DOHH2 (cell line): Measurements from ENCODE around the gene GLRX2.

Experiments used
- H3F3A ChIP-seq: fragments of 200-600 bp; sonication (generic), shearing (Covaris generic); 2 replicates; pipeline ENCODE4 v1.6.0; 2016; ENCODE audit warnings: antibody characterized with exemption, mild to moderate bottlenecking; ENCODE audit not compliant: control insufficient read depth, insufficient read depth
- H3K27ac ChIP-seq: fragments of 200-600 bp; sonication (generic); 2 replicates; pipeline ENCODE4 v1.5.1; 2014; ENCODE audit warnings: low read depth, mild to moderate bottlenecking, low read length, moderate library complexity
- H3K27me3 ChIP-seq: fragments of 200-600 bp; sonication (generic); 2 replicates; pipeline ENCODE4 v1.6.1; 2014; ENCODE audit warnings: mild to moderate bottlenecking, low read length, mixed read lengths; ENCODE audit not compliant: control insufficient read depth
- H3K36me3 ChIP-seq: fragments of 200-600 bp; sonication (generic); 2 replicates; pipeline ENCODE4 v1.6.1; 2014; ENCODE audit warnings: mild to moderate bottlenecking, low read length, moderate library complexity, mixed read lengths; ENCODE audit not compliant: control insufficient read depth
- H3K4me1 ChIP-seq: fragments of 200-600 bp; sonication (generic); 2 replicates; pipeline ENCODE4 v1.6.1; 2014; ENCODE audit warnings: mild to moderate bottlenecking, low read length, mixed read lengths; ENCODE audit not compliant: control insufficient read depth
- H3K4me2 ChIP-seq: fragments of 200-600 bp; sonication (generic); 2 replicates; pipeline ENCODE4 v1.6.0; 2014; ENCODE audit warnings: mild to moderate bottlenecking, low read length, moderate library complexity
- H3K4me3 ChIP-seq: fragments of 200-600 bp; sonication (generic); 2 replicates; pipeline ENCODE4 v1.5.1; 2014; ENCODE audit warnings: mild to moderate bottlenecking, low read length, mixed read lengths
- H3K79me2 ChIP-seq: fragments of 200-600 bp; sonication (generic); 2 replicates; pipeline ENCODE4 v1.6.1; 2014; ENCODE audit warnings: mild to moderate bottlenecking, low read length, mixed read lengths; ENCODE audit not compliant: control insufficient read depth
- H3K9me2 ChIP-seq: fragments of 200-600 bp; sonication (generic); replicated peaks from 2 replicates; pipeline ENCODE4 v1.6.1; 2014; ENCODE audit warnings: mild to moderate bottlenecking, low read length, mixed read lengths; ENCODE audit not compliant: control insufficient read depth
- H3K9me3 ChIP-seq: fragments of 200-600 bp; sonication (generic); 2 replicates; pipeline ENCODE4 v1.6.1; 2014; ENCODE audit warnings: antibody characterized with exemption, low read length, mixed read lengths; ENCODE audit not compliant: control insufficient read depth, insufficient read depth
- H4K20me1 ChIP-seq: fragments of 200-600 bp; sonication (generic); 2 replicates; pipeline ENCODE4 v1.6.0; 2014; ENCODE audit warnings: low read depth, mild to moderate bottlenecking, antibody characterized with exemption, low read length, moderate library complexity; ENCODE audit not compliant: control insufficient read depth, insufficient read depth
- EZH2phosphoT487 ChIP-seq: fragments of 200-600 bp; sonication (generic); IDR thresholded peaks from 2 replicates; pipeline ENCODE4 v1.6.1; 2017; ENCODE audit warnings: borderline replicate concordance, mild to moderate bottlenecking, antibody characterized with exemption, low read length, moderate library complexity, mixed read lengths
- TF ChIP-seq, protein P1 (sequence below): fragments of 200-600 bp; sonication (generic); IDR thresholded peaks from one replicate; pipeline ENCODE4 v1.5.1; 2014; ENCODE audit warnings: antibody characterized with exemption, mild to moderate bottlenecking, low read depth, low read length; ENCODE audit not compliant: poor library complexity, severe bottlenecking

The GLRX2 gene

DNA sequence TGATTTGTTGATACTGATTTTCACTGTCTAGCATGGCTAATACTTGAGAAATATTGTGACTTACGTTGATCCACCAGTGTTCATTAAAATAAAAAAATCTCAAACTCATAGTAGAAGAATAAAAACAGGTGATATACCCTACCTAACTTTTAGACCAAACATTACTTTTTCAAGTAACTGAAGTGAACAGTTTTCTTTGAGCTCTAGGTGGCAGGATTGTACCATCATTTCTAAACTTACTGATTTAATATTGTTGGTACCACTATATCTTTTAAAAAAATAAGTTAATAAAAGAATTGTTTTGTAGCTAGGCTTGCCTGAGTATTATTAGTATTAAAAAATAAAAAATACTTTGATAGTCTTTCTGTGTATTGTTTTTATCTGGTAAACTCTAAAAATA lies 38.1 kb upstream of the GLRX2 start:
- no peak for TF ChIP-seq EZH2phosphoT487
- TF ChIP-seq, protein P1, sequence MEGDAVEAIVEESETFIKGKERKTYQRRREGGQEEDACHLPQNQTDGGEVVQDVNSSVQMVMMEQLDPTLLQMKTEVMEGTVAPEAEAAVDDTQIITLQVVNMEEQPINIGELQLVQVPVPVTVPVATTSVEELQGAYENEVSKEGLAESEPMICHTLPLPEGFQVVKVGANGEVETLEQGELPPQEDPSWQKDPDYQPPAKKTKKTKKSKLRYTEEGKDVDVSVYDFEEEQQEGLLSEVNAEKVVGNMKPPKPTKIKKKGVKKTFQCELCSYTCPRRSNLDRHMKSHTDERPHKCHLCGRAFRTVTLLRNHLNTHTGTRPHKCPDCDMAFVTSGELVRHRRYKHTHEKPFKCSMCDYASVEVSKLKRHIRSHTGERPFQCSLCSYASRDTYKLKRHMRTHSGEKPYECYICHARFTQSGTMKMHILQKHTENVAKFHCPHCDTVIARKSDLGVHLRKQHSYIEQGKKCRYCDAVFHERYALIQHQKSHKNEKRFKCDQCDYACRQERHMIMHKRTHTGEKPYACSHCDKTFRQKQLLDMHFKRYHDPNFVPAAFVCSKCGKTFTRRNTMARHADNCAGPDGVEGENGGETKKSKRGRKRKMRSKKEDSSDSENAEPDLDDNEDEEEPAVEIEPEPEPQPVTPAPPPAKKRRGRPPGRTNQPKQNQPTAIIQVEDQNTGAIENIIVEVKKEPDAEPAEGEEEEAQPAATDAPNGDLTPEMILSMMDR = peak; percentile 28
- H3K27ac ChIP-seq = no peak overlapping the region
- H3K9me3 ChIP-seq = no peaks in the 10 kb centered on the region
- peaks cover 66% of the 10 kb centered on the region for H3K36me3 ChIP-seq
- no peaks in the 10 kb centered on the region for H3K4me1 ChIP-seq
- H3K27me3 ChIP-seq = no peaks in the 10 kb centered on the region
- H3K9me2 ChIP-seq = no peaks in the 10 kb centered on the region
- H3K79me2 ChIP-seq = 0 out of 2 replicates have a peak, but pooled peaks cover 3% of the 10 kb centered on the region
- H4K20me1 ChIP-seq = no peaks in the 10 kb centered on the region
- H3K4me2 ChIP-seq = no peak overlapping the region
- H3F3A ChIP-seq = 0 out of 2 replicates have a peak, but pooled peaks cover 2% of the 10 kb centered on the region
- no peak overlapping the region for H3K4me3 ChIP-seq

DNA sequence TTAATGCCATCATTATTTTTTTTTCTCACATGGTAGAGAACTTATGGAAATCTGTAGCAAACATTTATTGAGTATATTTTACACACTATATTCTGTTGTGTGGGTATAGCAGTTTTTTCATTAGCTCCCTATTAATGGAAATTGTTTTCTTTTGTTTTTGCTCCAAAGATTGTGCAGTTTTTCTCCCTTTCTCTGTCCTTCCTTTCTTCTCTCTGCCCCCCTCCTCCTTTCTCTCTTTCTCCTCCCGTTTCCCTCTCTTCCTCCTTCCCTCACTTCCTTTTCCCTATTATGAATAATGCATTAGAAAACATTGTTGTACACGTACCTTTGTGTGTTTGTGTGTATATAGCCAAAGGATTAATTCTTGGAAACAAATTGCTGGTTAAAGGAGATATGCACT lies 37.2 kb upstream of the GLRX2 start:
- no peaks in the 10 kb centered on the region for H3K27me3 ChIP-seq
- H3K36me3 ChIP-seq = peaks cover 67% of the 10 kb centered on the region
- no peak overlapping the region for H3K4me3 ChIP-seq
- H3F3A ChIP-seq = 0 out of 2 replicates have a peak, but pooled peaks cover 2% of the 10 kb centered on the region
- TF ChIP-seq EZH2phosphoT487 = no peak
- TF ChIP-seq, protein P1 = no peak
- H3K79me2 ChIP-seq = 0 out of 2 replicates have a peak, but pooled peaks cover 3% of the 10 kb centered on the region
- no peaks in the 10 kb centered on the region for H3K9me3 ChIP-seq
- no peaks in the 10 kb centered on the region for H3K9me2 ChIP-seq
- no peaks in the 10 kb centered on the region for H4K20me1 ChIP-seq
- no peak overlapping the region for H3K27ac ChIP-seq
- no peaks in the 10 kb centered on the region for H3K4me1 ChIP-seq
- H3K4me2 ChIP-seq = no peak overlapping the region

DNA sequence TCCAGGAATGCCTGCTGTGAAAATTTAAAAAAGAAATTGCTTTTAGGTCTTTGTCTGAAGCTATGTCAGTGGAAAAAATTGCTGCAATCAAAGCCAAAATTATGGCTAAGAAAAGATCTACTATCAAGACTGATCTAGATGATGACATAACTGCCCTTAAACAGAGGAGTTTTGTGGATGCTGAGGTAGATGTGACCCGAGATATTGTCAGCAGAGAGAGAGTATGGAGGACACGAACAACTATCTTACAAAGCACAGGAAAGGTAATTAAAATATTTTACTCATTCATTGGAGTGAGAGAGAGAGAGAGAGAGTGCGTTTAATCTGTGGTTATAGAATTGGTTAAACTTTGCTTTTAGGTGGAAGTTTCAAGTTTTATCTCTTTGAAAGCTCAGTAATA lies 36.6 kb upstream of the GLRX2 start:
- Histone ChIP-seq H3K4me3 (no peak overlapping the region), H4K20me1 (no peaks in the 10 kb centered on the region), H3K27ac (no peak overlapping the region), H3F3A (0 out of 2 replicates have a peak, but pooled peaks cover 2% of the 10 kb centered on the region), H3K36me3 (peaks cover 68% of the 10 kb centered on the region), H3K4me2 (no peak overlapping the region), H3K9me2 (no peaks in the 10 kb centered on the region), H3K9me3 (no peaks in the 10 kb centered on the region), H3K27me3 (no peaks in the 10 kb centered on the region), H3K79me2 (0 out of 2 replicates have a peak, but pooled peaks cover 3% of the 10 kb centered on the region), H3K4me1 (no peaks in the 10 kb centered on the region)
- no peak for TF ChIP-seq EZH2phosphoT487
- TF ChIP-seq, protein P1 = no peak
